ENCODE measurements around the gene F11. TPM values are rescaled to one million over a fixed set of nuclear protein-coding genes. Genes with fewer than 3 reads are reported as not detected.
"Not testable (repeated sequence)": the region's sequence is repeated elsewhere in the genome, so short reads cannot be mapped to it uniquely, and the experiment has no call there.

The F11 gene
- not detected in 2 replicates for total RNA-seq

DNA sequence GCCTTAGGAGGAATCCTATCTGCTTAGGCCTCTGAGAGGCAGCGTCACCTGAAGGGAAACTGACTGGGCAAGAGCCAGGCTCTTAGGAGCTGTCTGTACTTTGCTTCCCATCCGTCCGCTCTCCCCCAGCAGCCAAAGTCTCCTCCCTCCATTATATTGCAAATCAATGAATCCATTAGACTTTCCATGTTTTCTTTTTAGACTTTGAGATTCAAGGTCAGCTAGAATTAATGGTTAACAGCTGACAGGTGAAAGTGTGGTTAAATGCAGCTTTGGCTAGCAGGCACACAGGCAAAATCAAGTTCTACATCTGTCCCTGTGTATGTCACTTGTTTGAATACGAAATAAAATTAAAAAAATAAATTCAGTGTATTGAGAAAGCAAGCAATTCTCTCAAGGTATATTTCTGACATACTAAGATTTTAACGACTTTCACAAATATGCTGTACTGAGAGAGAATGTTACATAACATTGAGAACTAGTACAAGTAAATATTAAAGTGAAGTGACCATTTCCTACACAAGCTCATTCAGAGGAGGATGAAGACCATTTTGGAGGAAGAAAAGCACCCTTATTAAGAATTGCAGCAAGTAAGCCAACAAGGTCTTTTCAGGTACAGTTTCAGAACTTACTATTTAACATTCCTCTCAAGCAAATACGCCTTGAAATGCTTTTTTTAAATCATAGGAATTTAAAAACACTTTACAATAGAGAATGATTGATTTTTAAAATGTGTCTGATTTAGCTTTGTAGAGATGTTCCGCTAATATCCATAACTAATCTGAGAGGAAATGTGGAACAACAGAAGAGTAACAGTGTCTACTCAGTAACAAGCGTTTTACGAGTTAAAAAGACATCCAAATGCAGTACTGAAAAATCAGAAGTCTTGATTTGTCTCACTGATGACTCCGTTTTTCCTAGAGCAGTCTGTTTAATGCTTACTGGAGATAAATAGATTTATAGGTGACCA, at the start of gene F11:
TSS of gene F11 (plus strand) at position 507 of the 970 bp plus-strand sequence. CDS start 948 bp downstream, outside the sequence.
- no peak for DNase-seq (ENCODE audit: low read depth in 2 of 2)

DNA sequence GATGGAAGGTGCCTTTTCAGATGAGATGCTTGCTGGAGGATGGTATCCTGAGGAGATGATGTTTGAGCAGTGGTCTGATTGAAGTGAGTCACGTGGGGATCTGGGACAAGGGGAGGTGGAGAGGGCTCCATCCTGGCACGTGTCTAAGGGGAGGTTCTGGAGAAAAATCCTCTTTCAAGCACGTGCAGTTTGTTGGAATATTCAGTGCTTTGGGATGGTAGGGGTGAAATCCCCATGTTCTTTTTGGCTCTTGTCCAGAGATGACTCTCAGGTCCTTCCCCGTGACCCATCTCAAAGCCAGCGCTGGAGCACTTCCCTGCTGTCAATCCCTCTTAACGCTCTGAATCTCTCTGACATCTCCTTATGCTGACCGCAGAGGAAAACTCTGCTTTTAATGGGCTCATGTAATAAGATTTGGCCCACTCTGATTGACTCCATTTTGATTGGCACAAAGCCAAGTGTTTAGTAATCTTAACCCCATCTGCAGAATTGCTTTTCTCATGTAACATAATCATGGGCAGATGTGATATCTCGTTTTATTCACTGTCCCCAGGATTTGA, 49.4 kb upstream of the F11 start:
- DNase-seq (ENCODE audit: low read depth in 2 of 2), result no peak

DNA sequence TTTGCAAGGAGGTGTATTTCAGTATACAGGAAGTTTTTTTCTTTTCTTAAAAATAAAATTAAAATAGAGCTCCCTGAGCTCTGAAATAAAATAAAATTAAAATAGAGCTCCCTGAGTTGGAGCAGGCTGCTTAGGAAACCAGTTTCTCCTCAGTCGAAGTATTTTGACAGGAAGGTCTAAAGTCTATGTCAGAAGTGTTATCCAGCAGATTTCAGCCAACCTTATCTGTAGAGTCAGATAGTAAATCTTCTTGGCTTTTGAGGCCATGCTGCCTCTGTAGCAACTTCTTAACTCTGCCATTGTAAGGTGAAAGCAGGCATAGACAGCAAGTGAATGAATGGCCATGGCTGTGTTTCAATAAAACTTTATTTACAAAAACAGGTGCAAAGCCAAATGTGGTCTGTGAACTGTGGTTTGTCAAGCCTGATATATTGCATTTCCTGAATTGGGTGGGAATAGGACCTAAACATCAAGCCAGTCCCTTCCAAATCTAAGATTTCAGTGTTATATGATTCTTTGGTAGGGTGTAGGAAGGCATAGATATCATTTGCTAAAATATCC, 48.2 kb upstream of the F11 start:
- DNase-seq (ENCODE audit: low read depth in 2 of 2), result no peak

DNA sequence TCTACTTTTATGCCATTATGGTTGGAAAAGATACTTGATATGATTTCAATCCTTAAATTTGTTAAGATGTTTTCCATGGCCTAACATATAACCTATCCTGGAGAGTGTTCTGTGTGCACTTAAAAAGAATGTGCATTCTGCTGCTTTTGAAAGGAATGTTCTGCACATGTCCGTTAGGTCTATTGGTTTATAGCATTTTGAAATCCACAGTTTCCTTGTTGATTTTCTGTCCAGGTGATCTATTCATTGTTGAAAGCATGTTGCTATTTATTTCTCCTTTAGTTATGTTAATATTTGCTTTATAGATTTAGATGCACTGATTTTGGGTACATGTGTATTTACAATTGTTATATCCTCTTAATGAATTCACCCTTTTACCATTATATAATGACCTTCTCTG, 44.4 kb upstream of the F11 start:
- no peak for DNase-seq (ENCODE audit: low read depth in 2 of 2)

DNA sequence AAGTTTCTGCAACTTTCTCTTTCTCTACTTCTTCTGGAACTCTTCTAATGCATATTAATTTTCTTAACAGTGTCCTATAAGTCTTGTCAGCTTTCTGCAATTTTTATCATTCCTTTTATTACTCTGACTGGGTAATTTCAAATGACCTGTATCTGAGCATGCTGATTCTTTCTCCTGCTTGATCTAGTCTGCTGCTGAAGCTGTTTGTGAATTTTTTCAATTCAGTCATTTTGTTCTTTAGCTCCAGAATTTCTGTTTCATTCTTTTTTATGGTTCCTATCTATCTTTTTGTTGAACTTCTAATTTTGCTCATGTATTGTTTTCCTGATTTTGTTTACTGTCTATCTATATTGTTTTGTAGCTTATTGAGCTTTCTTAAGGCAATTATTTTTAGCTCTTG, 40.1 kb upstream of the F11 start:
- DNase-seq (ENCODE audit: low read depth in 2 of 2), result no peak

DNA sequence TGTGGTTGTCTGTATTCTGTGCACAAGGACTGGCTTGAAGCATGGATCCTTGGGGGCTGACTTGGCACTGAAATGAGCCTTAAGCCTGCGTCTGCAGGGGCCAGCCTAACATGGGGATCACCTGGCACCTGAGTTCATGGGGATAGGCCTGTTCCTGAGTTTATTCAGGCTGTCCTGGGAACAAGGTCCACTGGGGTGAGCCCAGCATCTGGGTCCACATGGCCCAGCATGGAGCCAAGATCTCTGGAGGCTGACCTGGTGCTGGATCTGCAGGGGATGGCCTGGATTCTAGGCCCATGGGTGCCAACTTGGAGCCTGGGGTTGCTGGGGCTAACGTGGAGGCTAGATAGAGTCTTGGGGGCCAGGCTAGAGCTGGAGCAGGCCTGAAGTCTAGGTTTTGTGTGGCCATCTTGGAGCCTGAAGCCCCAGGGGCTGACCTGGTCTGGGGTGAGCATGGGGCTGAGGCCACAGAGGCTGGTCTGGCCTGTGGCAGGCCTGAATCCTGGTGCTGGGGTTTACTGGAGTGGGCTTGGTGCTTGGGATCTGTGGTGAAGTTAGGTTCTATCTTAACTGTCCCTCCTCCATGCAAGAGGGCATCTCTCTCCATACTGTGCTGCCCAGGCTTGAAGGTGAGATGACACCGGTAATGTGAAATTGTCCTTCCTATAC, 39.3 kb upstream of the F11 start:
- DNase-seq (ENCODE audit: low read depth in 2 of 2), result no peak

DNA sequence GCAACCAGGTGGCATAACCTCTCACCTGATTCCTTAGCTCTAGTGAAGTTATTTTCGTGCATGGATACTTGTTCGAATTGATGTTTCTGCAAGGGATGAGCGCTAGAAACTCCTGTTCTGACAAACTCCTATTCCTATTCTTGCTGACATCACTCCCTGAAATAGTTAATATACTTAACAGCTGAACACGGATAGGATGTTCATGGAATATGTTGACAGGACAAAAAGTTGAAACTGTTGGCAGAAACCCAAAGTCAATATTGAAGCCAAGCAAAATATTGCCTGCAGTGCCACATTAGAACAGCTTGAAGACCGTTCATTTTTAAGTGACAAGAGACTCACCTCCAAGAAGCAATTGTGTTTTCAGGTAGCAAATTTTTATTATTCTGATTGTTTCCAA, 38.8 kb upstream of the F11 start, which contains the start of gene KLKB1:
TSS of gene KLKB1 (plus strand) at position 287 of the 400 bp plus-strand sequence. CDS start 689 bp downstream, outside the sequence.
- peak; percentile 11 to 87 for DNase-seq (ENCODE audit: low read depth in 2 of 2)

DNA sequence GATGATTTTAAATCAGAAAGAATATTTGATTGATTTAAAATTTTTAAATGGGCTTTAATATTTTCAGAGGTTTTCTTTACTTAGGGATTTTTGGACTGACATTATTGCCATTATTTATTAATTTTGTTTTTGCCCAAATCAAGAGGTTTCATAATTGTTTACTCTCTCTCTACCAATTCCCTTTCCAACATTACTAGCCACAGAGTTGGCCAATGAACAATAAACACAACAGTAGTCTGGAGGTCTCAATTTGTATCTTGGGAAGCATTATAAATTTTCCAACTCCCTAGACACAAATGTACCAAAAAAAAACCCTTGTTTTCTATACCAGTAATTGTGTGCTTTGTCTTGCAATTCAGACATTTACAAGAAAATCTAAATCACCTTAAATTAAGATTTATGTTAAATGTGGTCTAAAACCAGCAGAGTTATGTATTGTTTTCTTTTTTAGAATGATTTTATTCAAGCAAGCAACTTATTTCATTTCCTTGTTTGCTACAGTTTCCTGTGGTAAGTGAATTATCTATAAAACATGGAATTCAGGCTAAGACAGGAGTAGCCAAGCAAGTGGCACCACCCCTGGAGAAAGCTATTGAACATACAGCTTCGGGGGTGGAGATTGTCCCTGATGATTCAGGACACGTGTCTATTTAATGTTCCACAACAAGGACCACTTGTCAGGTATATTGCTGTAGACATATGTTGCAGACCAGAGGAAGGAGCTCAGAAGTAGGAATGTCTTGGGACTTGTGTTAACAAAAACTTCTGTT, 38.1 kb upstream of the F11 start:
- no peak for DNase-seq (ENCODE audit: low read depth in 2 of 2)

DNA sequence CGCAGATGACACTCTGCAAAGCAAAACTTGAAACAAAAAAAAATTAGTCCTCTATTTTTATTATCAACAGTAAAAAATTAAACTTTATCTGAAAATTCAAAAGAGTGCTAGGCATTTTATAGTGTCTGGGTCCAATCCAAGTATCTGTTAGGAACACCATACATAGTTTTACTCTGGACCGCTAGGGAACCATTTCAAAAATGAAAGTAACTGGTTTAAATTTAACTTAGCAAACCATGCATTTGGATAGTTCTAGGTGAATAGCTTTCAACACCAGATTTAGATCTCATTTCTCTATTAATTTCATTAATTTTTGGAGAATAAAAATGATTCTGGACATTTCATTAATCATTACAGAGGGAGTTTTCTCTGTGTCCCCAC, 37.5 kb upstream of the F11 start:
- peak in 1 of 2 donors; percentile 18 for DNase-seq (ENCODE audit: low read depth in 2 of 2)

DNA sequence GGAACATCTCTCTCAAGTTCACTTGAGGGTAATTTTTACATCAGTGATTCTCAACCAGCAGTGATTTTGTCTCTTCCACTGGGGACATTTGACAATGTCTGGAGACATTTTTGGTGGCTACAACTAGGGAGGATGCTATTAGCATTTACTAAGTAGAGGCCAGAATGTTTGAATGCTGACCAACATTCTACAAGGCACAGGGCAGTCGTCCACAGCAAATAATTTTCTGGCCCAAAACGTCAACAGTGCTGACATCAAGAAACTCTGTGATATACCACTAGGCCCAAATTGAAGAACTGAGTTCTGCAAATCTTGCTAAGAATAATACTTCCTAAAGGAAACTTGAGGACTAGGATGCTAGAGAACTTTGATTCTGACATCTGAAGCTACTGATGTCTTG, 31.6 kb upstream of the F11 start:
- no peak for DNase-seq (ENCODE audit: low read depth in 2 of 2)

DNA sequence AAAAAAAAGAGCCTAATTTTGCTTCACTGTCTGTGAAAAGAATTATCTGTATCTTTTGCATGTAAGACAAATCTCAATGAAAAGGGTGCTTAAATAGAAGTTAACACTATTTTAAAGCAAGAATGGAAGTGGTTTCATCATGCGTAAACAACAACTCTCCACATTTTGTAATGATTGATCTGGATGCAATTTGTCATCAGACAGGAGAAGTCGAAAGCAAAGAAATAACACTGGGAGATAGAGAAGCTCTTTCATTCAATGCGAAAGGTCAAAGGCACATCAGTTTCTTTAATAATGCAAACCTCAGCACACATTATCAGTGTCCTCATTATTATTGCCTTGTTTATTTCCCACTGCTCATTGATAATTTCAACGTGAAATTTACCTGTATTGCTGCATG, 29.9 kb upstream of the F11 start:
- no peak for DNase-seq (ENCODE audit: low read depth in 2 of 2)

DNA sequence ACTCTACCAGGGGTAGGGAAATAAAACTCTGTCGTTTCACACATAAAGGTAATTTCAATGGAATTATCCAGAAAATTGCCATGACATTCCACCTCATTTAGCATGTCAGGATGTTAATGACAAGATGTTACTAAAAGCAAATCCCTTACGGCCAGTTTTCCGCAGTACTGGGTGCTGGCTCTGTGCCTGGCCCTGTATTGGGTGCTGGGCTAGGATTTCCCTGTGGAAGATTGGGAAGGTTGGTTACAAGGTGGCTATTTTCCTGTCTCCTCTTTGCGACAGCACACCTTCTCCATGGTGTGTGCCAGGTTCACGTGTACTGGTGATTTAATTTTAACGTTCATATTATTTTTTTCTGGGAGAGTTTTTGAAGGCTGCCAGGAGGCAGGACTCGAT, 25.5 kb upstream of the F11 start:
- no peak for DNase-seq (ENCODE audit: low read depth in 2 of 2)

DNA sequence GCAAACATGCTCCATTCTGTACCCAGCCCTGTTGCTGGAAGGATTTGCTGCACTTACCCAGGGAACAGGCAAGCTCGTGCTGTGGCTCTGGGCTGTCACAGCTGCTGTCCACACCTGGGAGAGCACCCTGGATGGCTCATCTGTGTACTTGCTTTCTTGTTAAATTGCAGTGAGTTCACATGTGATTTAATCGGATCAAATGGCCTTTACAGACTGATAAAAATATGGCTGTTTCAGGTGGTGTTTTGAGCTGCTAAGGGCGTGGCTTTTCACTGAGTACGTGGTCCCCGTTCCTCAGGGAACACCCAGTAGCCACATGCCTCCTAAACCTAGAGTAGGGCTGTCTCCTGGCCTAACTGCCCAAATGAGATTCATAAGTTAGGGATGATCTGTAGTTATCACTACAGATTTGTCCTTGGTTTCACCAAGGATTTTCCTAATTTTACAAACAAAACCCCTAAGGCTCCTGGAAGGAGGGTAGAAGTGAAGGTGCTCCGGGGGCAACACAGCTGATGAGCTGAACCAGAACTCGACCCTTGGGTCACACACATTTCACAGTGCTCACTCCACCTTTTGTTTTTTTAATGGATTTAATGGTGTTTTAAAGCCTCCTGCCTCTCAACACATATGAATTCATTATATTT, 25.0 kb upstream of the F11 start:
- DNase-seq (ENCODE audit: low read depth in 2 of 2), result no peak

DNA sequence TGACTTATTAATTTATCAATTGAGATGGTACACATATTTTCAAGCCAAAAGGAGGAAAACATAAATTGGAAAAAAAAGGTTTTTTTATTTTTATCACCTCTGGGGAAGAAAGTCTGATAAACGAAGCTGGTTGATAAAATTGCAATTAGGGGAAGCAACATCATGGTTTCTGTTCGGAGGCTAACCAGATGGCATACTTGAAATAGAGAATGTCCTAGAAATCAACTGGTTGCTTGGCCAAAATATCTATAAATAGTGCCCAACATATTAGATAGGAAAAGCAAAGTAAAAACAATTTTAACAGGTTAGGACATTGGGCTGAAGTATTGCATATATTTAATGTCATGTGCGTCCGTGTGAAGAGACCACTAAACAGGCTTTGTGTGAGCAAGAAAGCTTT, 24.4 kb upstream of the F11 start:
- DNase-seq (ENCODE audit: low read depth in 2 of 2), result no peak

DNA sequence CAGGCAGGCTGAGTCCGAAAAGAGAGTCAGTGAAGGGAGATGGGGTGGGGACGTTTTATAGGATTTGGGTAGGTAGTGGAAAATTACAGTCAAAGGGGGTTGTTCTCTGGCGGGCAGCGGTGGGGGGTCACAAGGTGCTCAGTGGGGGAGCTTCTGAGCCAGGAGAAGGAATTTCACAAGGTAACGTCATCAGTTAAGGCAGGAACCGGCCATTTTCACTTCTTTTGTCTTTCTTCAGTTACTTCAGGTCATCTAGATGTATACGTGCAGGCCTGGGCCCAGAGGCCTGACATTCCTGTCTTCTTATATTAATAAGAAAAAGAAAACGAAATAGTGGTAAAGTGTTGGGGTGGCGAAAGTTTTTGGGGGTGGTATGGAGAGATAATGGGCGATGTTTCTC, 24.0 kb upstream of the F11 start:
- DNase-seq (ENCODE audit: low read depth in 2 of 2), result not testable (repeated sequence)

DNA sequence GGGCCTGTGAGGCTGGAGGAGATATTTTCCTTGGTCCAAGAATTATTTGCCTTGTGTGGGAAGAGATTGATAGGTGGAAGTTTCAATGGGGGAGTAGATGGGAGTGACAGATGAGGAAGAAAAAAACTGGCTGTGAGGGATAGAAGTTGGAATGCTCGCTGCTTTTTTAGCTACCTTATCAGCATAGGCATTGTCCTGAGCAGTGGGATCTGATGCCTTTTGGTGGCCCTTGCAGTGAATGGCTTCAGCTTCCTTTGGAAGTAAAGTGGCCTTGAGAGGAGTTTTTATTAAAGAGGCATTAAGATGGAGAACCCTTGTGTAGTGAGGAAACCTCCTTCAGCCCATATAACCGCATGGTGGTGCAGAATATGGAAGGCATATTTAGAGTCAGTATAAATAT, 22.7 kb upstream of the F11 start:
- no peak for DNase-seq (ENCODE audit: low read depth in 2 of 2)

DNA sequence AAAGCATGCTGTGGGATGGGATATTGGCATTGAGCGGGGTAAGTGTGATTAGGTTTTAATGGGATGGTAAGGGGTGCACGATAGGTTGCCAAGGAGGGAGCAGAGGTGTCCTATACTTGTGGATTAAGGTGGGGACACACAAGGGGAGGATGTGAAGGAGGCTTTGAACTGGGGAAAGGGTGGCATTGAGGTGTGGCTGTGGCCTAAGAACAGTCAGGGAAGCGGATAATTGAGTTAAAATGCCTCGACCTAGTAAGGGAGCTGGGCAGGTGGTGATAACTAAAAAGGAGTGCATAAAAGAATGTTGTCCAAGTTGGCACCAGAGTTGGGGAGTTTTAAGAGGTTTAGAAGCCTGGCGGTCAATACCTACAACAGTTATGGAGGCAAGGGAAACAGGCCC, 21.2 kb upstream of the F11 start:
- no peak for DNase-seq (ENCODE audit: low read depth in 2 of 2)

DNA sequence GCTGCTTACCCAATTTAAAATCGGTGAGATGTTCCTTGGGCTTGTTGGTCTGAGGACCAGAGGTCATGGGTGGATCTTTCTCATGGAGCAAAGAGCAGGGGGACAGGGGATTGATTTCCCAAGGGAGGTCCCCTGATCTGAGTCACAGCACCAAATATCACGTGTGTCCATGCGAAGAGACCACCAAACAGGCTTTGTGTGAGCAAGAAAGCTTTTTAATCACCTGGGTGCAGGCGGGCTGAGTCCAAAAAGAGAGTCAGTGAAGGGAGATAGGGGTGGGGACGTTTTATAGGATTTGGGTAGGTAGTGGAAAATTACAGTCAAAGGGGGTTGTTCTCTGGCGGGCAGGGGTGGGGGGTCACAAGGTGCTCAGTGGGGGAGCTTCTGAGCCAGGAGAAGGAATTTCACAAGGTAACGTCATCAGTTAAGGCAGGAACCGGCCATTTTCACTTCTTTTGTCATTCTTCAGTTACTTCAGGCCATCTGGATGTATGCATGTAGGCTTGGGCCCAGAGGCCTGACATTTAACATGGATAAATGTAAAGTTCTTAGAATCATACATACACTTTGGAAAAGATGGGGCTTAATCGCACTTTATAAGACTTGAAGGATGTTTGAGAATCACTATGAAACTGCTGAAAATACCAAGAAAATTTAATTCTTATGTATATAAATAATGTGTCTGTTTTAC, 18.8 kb upstream of the F11 start:
- not testable (repeated sequence) for DNase-seq (ENCODE audit: low read depth in 2 of 2)

DNA sequence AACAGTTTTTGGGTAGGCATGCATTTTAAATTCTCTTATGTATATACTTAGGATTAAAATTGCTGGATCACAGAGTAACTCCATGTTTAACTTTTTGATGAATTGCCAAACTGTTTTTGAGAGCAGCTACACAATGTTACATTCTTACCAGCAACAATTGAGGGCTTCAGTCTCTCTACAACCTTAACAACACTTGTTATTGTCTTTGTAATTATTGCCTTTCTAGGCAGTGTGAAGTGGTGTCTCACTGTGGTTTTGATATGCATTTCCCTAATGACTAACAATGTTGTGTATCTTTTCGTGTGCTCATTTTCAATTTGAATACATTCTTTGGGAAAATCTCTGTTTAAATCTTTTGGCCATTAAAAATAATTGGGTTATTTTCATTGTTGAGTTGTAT, 17.3 kb upstream of the F11 start:
- no peak for DNase-seq (ENCODE audit: low read depth in 2 of 2)

All from lung microvascular endothelial cell (primary cell).